ENCODE data around the gene ANK3. TPM values are rescaled to one million over a fixed set of nuclear protein-coding genes. Genes with fewer than 3 reads are reported as not detected.

Gene ANK3
- total RNA-seq, 1 experiment from 2014 or later = 69.6 TPM

DNA sequence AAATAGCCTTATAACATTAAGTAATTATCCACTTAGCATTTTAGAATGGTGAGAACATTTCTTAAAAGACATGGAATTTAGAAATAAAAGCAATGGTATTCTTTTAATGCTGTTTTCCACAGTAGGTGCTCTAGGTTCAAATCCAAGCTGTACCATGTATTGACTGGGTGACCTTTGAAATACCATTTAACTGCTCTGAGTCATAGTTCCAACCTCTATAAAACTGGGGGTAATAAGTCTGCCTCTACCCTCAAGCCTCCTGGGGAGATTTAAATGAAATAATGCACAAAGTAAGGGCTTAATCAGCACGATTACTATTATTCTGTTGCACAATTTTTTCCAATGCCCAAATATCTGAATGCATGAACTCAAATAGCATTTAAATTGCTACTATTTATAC, 246.9 kb downstream of the ANK3 start (continued):
- TF ChIP-seq MYBL2 (CRISPR knock-in tag; IDR thresholded peaks at IDR 0.05) = no peak
- TF ChIP-seq RORB (CRISPR knock-in tag; IDR thresholded peaks at IDR 0.05) = no peak
- no peak for TF ChIP-seq ETV6 (CRISPR knock-in tag; IDR thresholded peaks at IDR 0.05)
- TF ChIP-seq CBFB (CRISPR knock-in tag; IDR thresholded peaks at IDR 0.05; ENCODE audit: low read depth) = no peak

DNA sequence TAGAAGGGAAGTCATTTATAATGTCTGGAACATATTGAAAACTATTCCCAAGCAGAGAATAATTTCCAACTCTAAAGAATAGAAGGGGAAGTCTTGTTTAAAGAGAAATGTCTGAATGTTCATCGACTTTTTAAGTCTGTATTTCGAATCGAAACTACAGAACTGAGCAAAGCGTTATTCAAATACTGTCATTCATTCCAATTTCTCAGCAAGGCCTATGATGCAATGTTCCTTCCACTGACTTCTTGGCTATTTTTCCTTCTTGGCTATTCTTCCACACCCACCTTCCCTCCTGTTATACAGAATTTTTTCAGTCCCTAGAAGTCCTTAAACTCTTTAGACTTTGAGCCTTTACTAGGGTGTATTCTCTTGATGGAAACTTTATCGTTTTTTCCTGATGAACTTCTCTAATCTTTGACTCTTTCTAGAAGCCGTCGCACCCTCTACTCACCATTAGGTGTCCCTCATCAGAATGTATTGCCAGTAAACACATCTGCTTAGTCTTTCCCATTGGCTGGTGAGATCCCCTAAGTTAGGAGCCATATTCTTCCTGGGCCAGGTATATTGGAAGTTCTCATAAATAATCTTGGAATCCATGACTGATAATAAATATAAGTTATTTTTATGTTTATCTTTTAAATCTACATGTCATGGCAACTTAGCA, 247.6 kb downstream of the ANK3 start:
- CTCF ChIA-PET = interaction anchor here (0.6 to 2.0 kb wide), 2 partner anchors 39 to 68 kb away, joined by 3 to 7 read pairs; no protein-coding TSS in a partner anchor
- Mint-ChIP-seq H3K36me3 (no peaks in the 10 kb centered on the region), H3K27ac (peak overlapping the region; percentile 80; the same call in 1 of the 2 replicates), H3K4me1 (peaks cover 22% of the 10 kb centered on the region), H3K9me3 (no peaks in the 10 kb centered on the region), H3K4me3 (peak overlapping the region; percentile 41), H3K27me3 (ENCODE audit: low read depth) (no peaks in the 10 kb centered on the region)
- DNase-seq (ENCODE audit: low spot score) (no peak), ATAC-seq (no peak)
- POLR2A ChIA-PET = no interaction called here
- TF ChIP-seq SMAD4 (CRISPR knock-in tag; IDR thresholded peaks at IDR 0.05) (no peak), ZNF219 (CRISPR knock-in tag; IDR thresholded peaks at IDR 0.05; ENCODE audit: borderline replicate concordance) (no peak), NR3C1 (CRISPR knock-in tag; conservative IDR thresholded peaks at IDR 0.05; ENCODE audit: low read depth) (no peak), HMGA2 (CRISPR knock-in tag; IDR thresholded peaks at IDR 0.05) (no peak), KAT7 (CRISPR knock-in tag; IDR thresholded peaks at IDR 0.05; ENCODE audit: borderline replicate concordance) (no peak), ZNF671 (CRISPR knock-in tag; IDR thresholded peaks at IDR 0.05) (no peak), GTF2I (CRISPR knock-in tag; conservative IDR thresholded peaks at IDR 0.05) (no peak), ETV6 (CRISPR knock-in tag; IDR thresholded peaks at IDR 0.05) (no peak)
- TF ChIP-seq, protein P1, sequence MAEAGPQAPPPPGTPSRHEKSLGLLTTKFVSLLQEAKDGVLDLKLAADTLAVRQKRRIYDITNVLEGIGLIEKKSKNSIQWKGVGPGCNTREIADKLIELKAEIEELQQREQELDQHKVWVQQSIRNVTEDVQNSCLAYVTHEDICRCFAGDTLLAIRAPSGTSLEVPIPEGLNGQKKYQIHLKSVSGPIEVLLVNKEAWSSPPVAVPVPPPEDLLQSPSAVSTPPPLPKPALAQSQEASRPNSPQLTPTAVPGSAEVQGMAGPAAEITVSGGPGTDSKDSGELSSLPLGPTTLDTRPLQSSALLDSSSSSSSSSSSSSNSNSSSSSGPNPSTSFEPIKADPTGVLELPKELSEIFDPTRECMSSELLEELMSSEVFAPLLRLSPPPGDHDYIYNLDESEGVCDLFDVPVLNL (CRISPR knock-in tag; IDR thresholded peaks at IDR 0.05; ENCODE audit: borderline replicate concordance, low read depth) = no peak
- TF ChIP-seq, protein P2, sequence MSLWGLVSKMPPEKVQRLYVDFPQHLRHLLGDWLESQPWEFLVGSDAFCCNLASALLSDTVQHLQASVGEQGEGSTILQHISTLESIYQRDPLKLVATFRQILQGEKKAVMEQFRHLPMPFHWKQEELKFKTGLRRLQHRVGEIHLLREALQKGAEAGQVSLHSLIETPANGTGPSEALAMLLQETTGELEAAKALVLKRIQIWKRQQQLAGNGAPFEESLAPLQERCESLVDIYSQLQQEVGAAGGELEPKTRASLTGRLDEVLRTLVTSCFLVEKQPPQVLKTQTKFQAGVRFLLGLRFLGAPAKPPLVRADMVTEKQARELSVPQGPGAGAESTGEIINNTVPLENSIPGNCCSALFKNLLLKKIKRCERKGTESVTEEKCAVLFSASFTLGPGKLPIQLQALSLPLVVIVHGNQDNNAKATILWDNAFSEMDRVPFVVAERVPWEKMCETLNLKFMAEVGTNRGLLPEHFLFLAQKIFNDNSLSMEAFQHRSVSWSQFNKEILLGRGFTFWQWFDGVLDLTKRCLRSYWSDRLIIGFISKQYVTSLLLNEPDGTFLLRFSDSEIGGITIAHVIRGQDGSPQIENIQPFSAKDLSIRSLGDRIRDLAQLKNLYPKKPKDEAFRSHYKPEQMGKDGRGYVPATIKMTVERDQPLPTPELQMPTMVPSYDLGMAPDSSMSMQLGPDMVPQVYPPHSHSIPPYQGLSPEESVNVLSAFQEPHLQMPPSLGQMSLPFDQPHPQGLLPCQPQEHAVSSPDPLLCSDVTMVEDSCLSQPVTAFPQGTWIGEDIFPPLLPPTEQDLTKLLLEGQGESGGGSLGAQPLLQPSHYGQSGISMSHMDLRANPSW (CRISPR knock-in tag; conservative IDR thresholded peaks at IDR 0.05; ENCODE audit: low read depth) = no peak
- TF ChIP-seq, protein P3, sequence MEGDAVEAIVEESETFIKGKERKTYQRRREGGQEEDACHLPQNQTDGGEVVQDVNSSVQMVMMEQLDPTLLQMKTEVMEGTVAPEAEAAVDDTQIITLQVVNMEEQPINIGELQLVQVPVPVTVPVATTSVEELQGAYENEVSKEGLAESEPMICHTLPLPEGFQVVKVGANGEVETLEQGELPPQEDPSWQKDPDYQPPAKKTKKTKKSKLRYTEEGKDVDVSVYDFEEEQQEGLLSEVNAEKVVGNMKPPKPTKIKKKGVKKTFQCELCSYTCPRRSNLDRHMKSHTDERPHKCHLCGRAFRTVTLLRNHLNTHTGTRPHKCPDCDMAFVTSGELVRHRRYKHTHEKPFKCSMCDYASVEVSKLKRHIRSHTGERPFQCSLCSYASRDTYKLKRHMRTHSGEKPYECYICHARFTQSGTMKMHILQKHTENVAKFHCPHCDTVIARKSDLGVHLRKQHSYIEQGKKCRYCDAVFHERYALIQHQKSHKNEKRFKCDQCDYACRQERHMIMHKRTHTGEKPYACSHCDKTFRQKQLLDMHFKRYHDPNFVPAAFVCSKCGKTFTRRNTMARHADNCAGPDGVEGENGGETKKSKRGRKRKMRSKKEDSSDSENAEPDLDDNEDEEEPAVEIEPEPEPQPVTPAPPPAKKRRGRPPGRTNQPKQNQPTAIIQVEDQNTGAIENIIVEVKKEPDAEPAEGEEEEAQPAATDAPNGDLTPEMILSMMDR (IDR thresholded peaks at IDR 0.05) = no peak
- TF ChIP-seq, protein P4, sequence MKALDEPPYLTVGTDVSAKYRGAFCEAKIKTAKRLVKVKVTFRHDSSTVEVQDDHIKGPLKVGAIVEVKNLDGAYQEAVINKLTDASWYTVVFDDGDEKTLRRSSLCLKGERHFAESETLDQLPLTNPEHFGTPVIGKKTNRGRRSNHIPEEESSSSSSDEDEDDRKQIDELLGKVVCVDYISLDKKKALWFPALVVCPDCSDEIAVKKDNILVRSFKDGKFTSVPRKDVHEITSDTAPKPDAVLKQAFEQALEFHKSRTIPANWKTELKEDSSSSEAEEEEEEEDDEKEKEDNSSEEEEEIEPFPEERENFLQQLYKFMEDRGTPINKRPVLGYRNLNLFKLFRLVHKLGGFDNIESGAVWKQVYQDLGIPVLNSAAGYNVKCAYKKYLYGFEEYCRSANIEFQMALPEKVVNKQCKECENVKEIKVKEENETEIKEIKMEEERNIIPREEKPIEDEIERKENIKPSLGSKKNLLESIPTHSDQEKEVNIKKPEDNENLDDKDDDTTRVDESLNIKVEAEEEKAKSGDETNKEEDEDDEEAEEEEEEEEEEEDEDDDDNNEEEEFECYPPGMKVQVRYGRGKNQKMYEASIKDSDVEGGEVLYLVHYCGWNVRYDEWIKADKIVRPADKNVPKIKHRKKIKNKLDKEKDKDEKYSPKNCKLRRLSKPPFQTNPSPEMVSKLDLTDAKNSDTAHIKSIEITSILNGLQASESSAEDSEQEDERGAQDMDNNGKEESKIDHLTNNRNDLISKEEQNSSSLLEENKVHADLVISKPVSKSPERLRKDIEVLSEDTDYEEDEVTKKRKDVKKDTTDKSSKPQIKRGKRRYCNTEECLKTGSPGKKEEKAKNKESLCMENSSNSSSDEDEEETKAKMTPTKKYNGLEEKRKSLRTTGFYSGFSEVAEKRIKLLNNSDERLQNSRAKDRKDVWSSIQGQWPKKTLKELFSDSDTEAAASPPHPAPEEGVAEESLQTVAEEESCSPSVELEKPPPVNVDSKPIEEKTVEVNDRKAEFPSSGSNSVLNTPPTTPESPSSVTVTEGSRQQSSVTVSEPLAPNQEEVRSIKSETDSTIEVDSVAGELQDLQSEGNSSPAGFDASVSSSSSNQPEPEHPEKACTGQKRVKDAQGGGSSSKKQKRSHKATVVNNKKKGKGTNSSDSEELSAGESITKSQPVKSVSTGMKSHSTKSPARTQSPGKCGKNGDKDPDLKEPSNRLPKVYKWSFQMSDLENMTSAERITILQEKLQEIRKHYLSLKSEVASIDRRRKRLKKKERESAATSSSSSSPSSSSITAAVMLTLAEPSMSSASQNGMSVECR (CRISPR knock-in tag; IDR thresholded peaks at IDR 0.05; ENCODE audit: borderline replicate concordance) = no peak
- TF ChIP-seq, protein P5, sequence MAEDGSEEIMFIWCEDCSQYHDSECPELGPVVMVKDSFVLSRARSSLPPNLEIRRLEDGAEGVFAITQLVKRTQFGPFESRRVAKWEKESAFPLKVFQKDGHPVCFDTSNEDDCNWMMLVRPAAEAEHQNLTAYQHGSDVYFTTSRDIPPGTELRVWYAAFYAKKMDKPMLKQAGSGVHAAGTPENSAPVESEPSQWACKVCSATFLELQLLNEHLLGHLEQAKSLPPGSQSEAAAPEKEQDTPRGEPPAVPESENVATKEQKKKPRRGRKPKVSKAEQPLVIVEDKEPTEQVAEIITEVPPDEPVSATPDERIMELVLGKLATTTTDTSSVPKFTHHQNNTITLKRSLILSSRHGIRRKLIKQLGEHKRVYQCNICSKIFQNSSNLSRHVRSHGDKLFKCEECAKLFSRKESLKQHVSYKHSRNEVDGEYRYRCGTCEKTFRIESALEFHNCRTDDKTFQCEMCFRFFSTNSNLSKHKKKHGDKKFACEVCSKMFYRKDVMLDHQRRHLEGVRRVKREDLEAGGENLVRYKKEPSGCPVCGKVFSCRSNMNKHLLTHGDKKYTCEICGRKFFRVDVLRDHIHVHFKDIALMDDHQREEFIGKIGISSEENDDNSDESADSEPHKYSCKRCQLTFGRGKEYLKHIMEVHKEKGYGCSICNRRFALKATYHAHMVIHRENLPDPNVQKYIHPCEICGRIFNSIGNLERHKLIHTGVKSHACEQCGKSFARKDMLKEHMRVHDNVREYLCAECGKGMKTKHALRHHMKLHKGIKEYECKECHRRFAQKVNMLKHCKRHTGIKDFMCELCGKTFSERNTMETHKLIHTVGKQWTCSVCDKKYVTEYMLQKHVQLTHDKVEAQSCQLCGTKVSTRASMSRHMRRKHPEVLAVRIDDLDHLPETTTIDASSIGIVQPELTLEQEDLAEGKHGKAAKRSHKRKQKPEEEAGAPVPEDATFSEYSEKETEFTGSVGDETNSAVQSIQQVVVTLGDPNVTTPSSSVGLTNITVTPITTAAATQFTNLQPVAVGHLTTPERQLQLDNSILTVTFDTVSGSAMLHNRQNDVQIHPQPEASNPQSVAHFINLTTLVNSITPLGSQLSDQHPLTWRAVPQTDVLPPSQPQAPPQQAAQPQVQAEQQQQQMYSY (CRISPR knock-in tag; IDR thresholded peaks at IDR 0.05) = no peak
- TF ChIP-seq, protein P6, sequence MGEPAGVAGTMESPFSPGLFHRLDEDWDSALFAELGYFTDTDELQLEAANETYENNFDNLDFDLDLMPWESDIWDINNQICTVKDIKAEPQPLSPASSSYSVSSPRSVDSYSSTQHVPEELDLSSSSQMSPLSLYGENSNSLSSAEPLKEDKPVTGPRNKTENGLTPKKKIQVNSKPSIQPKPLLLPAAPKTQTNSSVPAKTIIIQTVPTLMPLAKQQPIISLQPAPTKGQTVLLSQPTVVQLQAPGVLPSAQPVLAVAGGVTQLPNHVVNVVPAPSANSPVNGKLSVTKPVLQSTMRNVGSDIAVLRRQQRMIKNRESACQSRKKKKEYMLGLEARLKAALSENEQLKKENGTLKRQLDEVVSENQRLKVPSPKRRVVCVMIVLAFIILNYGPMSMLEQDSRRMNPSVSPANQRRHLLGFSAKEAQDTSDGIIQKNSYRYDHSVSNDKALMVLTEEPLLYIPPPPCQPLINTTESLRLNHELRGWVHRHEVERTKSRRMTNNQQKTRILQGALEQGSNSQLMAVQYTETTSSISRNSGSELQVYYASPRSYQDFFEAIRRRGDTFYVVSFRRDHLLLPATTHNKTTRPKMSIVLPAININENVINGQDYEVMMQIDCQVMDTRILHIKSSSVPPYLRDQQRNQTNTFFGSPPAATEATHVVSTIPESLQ (CRISPR knock-in tag; IDR thresholded peaks at IDR 0.05) = no peak
- TF ChIP-seq, protein P7, sequence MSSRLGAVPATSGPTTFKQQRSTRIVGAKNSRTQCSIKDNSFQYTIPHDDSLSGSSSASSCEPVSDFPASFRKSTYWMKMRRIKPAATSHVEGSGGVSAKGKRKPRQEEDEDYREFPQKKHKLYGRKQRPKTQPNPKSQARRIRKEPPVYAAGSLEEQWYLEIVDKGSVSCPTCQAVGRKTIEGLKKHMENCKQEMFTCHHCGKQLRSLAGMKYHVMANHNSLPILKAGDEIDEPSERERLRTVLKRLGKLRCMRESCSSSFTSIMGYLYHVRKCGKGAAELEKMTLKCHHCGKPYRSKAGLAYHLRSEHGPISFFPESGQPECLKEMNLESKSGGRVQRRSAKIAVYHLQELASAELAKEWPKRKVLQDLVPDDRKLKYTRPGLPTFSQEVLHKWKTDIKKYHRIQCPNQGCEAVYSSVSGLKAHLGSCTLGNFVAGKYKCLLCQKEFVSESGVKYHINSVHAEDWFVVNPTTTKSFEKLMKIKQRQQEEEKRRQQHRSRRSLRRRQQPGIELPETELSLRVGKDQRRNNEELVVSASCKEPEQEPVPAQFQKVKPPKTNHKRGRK (CRISPR knock-in tag; IDR thresholded peaks at IDR 0.05; ENCODE audit: borderline replicate concordance) = no peak

All from WTC11 (cell line).